ENCODE results near the gene SH3RF2.

DNA sequence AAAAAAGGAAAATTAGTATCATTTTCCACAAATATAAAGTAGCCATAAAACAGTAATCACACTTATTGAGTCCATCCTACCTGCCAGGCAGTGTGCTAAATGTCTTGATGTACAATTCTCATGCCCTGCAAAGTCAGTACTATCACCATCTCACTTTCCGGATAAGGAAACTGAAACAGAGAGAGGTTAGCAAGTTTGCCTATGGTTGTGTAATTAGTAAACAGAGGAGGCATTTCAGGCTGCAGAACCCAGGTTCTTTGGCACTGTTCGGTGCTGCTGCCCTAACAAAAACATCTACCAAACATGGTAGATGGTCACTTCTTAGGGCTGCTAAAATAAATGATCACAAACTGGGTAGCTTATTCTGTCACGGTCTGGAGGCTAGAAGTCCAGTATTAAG is 146.4 kb downstream of the SH3RF2 start:
- TF ChIP-seq, protein P1, sequence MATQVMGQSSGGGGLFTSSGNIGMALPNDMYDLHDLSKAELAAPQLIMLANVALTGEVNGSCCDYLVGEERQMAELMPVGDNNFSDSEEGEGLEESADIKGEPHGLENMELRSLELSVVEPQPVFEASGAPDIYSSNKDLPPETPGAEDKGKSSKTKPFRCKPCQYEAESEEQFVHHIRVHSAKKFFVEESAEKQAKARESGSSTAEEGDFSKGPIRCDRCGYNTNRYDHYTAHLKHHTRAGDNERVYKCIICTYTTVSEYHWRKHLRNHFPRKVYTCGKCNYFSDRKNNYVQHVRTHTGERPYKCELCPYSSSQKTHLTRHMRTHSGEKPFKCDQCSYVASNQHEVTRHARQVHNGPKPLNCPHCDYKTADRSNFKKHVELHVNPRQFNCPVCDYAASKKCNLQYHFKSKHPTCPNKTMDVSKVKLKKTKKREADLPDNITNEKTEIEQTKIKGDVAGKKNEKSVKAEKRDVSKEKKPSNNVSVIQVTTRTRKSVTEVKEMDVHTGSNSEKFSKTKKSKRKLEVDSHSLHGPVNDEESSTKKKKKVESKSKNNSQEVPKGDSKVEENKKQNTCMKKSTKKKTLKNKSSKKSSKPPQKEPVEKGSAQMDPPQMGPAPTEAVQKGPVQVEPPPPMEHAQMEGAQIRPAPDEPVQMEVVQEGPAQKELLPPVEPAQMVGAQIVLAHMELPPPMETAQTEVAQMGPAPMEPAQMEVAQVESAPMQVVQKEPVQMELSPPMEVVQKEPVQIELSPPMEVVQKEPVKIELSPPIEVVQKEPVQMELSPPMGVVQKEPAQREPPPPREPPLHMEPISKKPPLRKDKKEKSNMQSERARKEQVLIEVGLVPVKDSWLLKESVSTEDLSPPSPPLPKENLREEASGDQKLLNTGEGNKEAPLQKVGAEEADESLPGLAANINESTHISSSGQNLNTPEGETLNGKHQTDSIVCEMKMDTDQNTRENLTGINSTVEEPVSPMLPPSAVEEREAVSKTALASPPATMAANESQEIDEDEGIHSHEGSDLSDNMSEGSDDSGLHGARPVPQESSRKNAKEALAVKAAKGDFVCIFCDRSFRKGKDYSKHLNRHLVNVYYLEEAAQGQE (IDR thresholded peaks at IDR 0.05; ENCODE audit: insufficient read depth in 1 of 2, low read depth in 2 of 2, low read length in 2 of 2), result no peak
- no peak for TF ChIP-seq SIN3A (IDR thresholded peaks at IDR 0.05; ENCODE audit: borderline replicate concordance, insufficient read depth, low read length)
- TF ChIP-seq POLR2AphosphoS5 (IDR thresholded peaks at IDR 0.05; ENCODE audit: low read depth, low read length), result no peak
- TF ChIP-seq FOXP2 (optimal IDR thresholded peaks at IDR 0.05; ENCODE audit: borderline replicate concordance, extremely low read depth, extremely low read length, insufficient read depth), result no peak
